Smooth muscle cell (in vitro differentiated cells): ENCODE results near the gene CLN6. TPM values are rescaled to one million over a fixed set of nuclear protein-coding genes. Genes with fewer than 3 reads are reported as not detected.
"Not testable (repeated sequence)": the region's sequence is repeated elsewhere in the genome, so short reads cannot be mapped to it uniquely, and the experiment has no call there.

Experiments used
- DNase-seq: peaks from one replicate; lab custom pipeline; 2025; ENCODE audit not compliant: unreplicated experiment; lab: John Stamatoyannopoulos, UW
- H2AFZ ChIP-seq: fragments of 200-600 bp; sonication (generic); 2 replicates; pipeline ENCODE4 v1.6.0; 2016; ENCODE audit warnings: antibody characterized with exemption, low read depth, mild to moderate bottlenecking
- H3F3A ChIP-seq: fragments of 200-600 bp; sonication (generic); 2 replicates; pipeline ENCODE4 v1.6.0; 2017; ENCODE audit warnings: antibody characterized with exemption, low read depth
- H3K27ac ChIP-seq: fragments of 200-600 bp; sonication (generic); 2 replicates; pipeline ENCODE4 v1.5.1; 2016; ENCODE audit warnings: low read depth, mild to moderate bottlenecking
- H3K27me3 ChIP-seq: fragments of 200-600 bp; sonication (generic); 2 replicates; pipeline ENCODE4 v1.6.1; 2016; ENCODE audit warnings: low read depth, mild to moderate bottlenecking
- H3K36me3 ChIP-seq: fragments of 200-600 bp; sonication (generic); 2 replicates; pipeline ENCODE4 v1.5.1; 2016; ENCODE audit warnings: low read depth
- H3K4me1 ChIP-seq: fragments of 200-600 bp; sonication (generic); 2 replicates; pipeline ENCODE4 v1.5.1; 2016; ENCODE audit warnings: low read depth
- H3K4me2 ChIP-seq: fragments of 200-600 bp; sonication (generic); 2 replicates; pipeline ENCODE4 v1.6.0; 2016; ENCODE audit warnings: mild to moderate bottlenecking
- H3K4me3 ChIP-seq: fragments of 200-600 bp; sonication (generic); 2 replicates; pipeline ENCODE4 v1.5.1; 2016; ENCODE audit warnings: mild to moderate bottlenecking
- H3K79me2 ChIP-seq: fragments of 200-600 bp; sonication (generic); 2 replicates; pipeline ENCODE4 v1.6.0; 2016; ENCODE audit warnings: low read depth, mild to moderate bottlenecking
- H3K9ac ChIP-seq: fragments of 200-600 bp; sonication (generic); 2 replicates; pipeline ENCODE4 v1.6.0; 2016; ENCODE audit warnings: low read depth
- H3K9me3 ChIP-seq: fragments of 200-600 bp; sonication (generic); replicated peaks from 2 replicates; pipeline ENCODE4 v1.5.1; 2016; ENCODE audit warnings: low read depth
- H4K20me1 ChIP-seq: fragments of 200-600 bp; sonication (generic); 2 replicates; pipeline ENCODE4 v1.6.0; 2016; ENCODE audit warnings: low read depth
- CTCF ChIP-seq: fragments of 200-600 bp; sonication (generic); IDR thresholded peaks from 2 replicates; pipeline ENCODE4 v1.5.1; 2017; ENCODE audit warnings: borderline replicate concordance, mild to moderate bottlenecking, antibody characterized with exemption; ENCODE audit not compliant: insufficient read depth, poor library complexity, severe bottlenecking
- WGBS: methylation state at CpG from one replicate; pipeline ENCODE4 v1.1.7; 2016; ENCODE audit warnings: low lambda C conversion rate; 5-methylcytosine and 5-hydroxymethylcytosine counted together
- polyA plus RNA-seq: library from polyadenylated mRNA; unstranded; fragments of >200 nt; fragmentation: Nextera tagmentation; extraction: Ambion mirVana; gene quantifications from 2 replicates; pipeline ENCODE4 v1.2.1, GENCODE V29; 2016
- total RNA-seq: library from RNA; depleted of rRNA; stranded (reverse); fragments of >200 nt; gene quantifications from 2 replicates; pipeline ENCODE4 v1.2.3, GENCODE V29; 2014

CLN6 gene
- total and polyA plus RNA-seq, 2 experiments from 2014 or later, result 2.5 to 15.2 TPM

GRCh38 chr15:68224546-68225250, 4.8 kb downstream of the CLN6 start:
- H3K9ac ChIP-seq, result no peak overlapping the region
- H2AFZ ChIP-seq, result no peak overlapping the region
- peaks cover 46% of the 10 kb centered on the region for H3K79me2 ChIP-seq
- 96% methylated on average over 3 of the region's 3 CpGs for WGBS
- TF ChIP-seq CTCF, result no peak
- no peaks in the 10 kb centered on the region for H3K36me3 ChIP-seq
- peaks cover 9% of the 10 kb centered on the region for H3K4me1 ChIP-seq
- peaks cover 10% of the 10 kb centered on the region for H4K20me1 ChIP-seq
- no peak for DNase-seq
- H3K27me3 ChIP-seq, result no peaks in the 10 kb centered on the region
- no peaks in the 10 kb centered on the region for H3F3A ChIP-seq
- no peak overlapping the region for H3K27ac ChIP-seq
- no peak overlapping the region for H3K4me3 ChIP-seq
- H3K4me2 ChIP-seq, result no peak overlapping the region
- H3K9me3 ChIP-seq, result no peaks in the 10 kb centered on the region

DNA sequence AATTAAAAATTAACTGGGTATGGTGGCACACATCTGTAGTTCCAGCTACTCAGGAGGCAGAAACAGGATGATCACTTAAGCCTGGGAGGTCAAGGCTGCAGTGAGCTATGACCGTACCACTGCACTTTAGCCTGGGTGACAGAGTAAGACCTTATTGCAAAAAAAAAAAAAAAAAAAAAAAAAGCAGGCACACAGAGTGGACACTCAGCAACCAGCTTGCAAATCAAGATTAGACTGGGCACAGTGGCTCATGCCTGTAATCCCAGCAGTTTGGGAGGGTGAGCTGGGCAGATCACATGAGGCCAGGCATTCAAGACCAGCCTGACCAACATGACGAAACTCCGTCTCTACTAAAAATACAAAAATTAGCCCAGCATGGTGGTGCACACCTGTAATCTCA, 5.4 kb downstream of the CLN6 start:
- H4K20me1 ChIP-seq, result peaks cover 10% of the 10 kb centered on the region
- peaks cover 9% of the 10 kb centered on the region for H3K4me1 ChIP-seq
- no peak overlapping the region for H3K27ac ChIP-seq
- H3K27me3 ChIP-seq, result no peaks in the 10 kb centered on the region
- no peaks in the 10 kb centered on the region for H3K9me3 ChIP-seq
- H3K4me2 ChIP-seq, result no peak overlapping the region
- H3F3A ChIP-seq, result no peaks in the 10 kb centered on the region
- H3K79me2 ChIP-seq, result peaks cover 46% of the 10 kb centered on the region
- no peak for DNase-seq
- no peak overlapping the region for H3K9ac ChIP-seq
- 59% methylated on average over 3 of the region's 3 CpGs for WGBS
- no peak overlapping the region for H3K4me3 ChIP-seq
- TF ChIP-seq CTCF, result no peak
- no peaks in the 10 kb centered on the region for H3K36me3 ChIP-seq
- no peak overlapping the region for H2AFZ ChIP-seq

DNA sequence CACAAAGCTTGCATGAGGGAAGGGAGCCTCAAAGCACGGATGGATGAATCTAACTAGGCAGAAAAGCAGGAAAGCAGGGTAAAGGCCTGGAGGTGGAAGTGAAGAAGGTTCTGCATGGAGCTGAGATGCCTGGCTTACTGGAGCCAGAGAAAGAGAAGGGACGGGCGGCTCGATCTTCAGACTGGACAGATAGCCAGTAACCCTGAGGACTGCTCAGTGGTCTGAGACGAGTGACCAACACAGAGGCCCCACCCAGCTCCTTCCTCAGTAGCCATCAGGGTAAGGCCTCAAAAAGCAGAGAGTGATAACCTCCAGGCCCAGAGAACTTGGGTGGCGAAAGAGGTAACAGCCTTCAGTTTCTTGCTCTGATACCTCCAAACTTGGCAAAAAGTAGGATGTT, 6.4 kb downstream of the CLN6 start:
- H3K27me3 ChIP-seq, result no peaks in the 10 kb centered on the region
- H3K4me2 ChIP-seq, result no peak overlapping the region
- TF ChIP-seq CTCF, result no peak
- H3K4me1 ChIP-seq, result peaks cover 3% of the 10 kb centered on the region
- H3K79me2 ChIP-seq, result peaks cover 40% of the 10 kb centered on the region
- no peak overlapping the region for H3K27ac ChIP-seq
- no peak overlapping the region for H2AFZ ChIP-seq
- WGBS, result 96% methylated on average over 6 of the region's 6 CpGs
- peaks cover 4% of the 10 kb centered on the region for H4K20me1 ChIP-seq
- no peak overlapping the region for H3K4me3 ChIP-seq
- no peak overlapping the region for H3K9ac ChIP-seq
- no peaks in the 10 kb centered on the region for H3K9me3 ChIP-seq
- DNase-seq, result no peak
- H3F3A ChIP-seq, result no peaks in the 10 kb centered on the region
- no peaks in the 10 kb centered on the region for H3K36me3 ChIP-seq

- H3F3A ChIP-seq, H3K4me3 ChIP-seq, H3K27me3 ChIP-seq, H3K27ac ChIP-seq, H3K4me1 ChIP-seq, H4K20me1 ChIP-seq, H2AFZ ChIP-seq, H3K4me2 ChIP-seq, H3K36me3 ChIP-seq, H3K9ac ChIP-seq, H3K9me3 ChIP-seq, DNase-seq: not testable (repeated sequence)
- WGBS, result 94% methylated on average over 18 of the region's 18 CpGs
- peaks cover 35% of the 10 kb centered on the region for H3K79me2 ChIP-seq
Measured at GRCh38 chr15:68222432-68222743, 7.1 kb downstream of the CLN6 start.

DNA sequence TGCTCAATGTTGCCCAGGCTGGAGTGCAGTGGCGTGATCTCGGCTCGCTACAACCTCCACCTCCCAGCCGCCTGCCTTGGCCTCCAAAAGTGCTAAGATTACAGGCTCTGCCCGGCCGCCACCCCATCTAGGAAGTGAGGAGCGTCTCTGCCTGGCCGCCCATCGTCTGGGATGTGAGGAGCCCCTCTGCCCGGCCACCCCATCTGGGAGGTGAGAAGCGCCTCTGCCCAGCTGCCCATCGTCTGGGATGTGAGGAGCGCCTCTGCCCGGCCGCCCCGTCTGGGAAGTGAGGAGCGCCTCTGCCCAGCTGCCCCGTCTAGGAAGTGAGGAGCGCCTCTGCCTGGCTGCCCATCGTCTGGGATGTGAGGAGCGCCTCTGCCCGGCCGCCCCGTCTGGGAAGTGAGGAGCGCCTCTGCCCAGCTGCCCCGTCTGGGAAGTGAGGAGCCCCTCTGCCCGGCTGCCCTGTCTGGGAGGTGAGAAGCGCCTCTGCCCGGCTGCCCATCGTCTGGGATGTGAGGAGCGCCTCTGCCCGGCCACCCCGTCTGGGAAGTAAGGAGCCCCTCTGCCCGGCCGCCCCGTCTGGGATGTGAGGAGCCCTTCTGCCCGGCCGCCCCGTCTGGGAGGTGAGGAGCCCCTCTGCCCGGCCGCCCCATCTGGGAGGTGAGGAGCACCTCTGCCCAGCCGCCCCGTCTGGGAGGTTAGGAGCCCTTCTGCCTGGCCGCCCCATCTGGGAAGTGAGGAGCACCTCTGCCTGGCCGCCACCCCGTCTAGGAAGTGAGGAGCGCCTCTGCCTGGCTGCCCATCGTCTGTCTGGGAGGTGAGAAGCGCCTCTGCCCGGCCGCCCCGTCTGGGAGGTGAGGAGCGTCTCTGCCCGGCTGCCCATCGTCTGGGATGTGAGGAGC, 7.7 kb downstream of the CLN6 start:
- not testable (repeated sequence) for H3K27me3 ChIP-seq, H3K4me1 ChIP-seq, H3K9me3 ChIP-seq, H2AFZ ChIP-seq, H3K4me3 ChIP-seq, H3K27ac ChIP-seq, H3F3A ChIP-seq, DNase-seq, H3K9ac ChIP-seq, H4K20me1 ChIP-seq, H3K36me3 ChIP-seq, H3K4me2 ChIP-seq
- 89% methylated on average over 55 of the region's 55 CpGs for WGBS
- peaks cover 37% of the 10 kb centered on the region for H3K79me2 ChIP-seq
